NB4 (cell line): Measurements from ENCODE around the gene MDM4.

ENCODE experiments used
- CTCF ChIP-seq: IDR thresholded peaks from one replicate; pipeline ENCODE4 v1.5.1; 2012; ENCODE audit warnings: low read depth, low read length
- POLR2A ChIP-seq: IDR thresholded peaks from 2 replicates; pipeline ENCODE4 v1.6.1; 2011; ENCODE audit warnings: mild to moderate bottlenecking; ENCODE audit not compliant: insufficient read length; ENCODE audit errors: extremely low read depth

GRCh38 chr1:204579681-204580080 is 63.5 kb downstream of the MDM4 start:
- TF ChIP-seq POLR2A (no peak), CTCF (no peak)
